ENCODE measurements around the gene ANKRD65. TPM values are rescaled to one million over a fixed set of nuclear protein-coding genes. Genes with fewer than 3 reads are reported as not detected.
"Not testable (repeated sequence)": the region's sequence is repeated elsewhere in the genome, so short reads cannot be mapped to it uniquely, and the experiment has no call there.

ANKRD65 gene
- total and polyA plus RNA-seq, 8 donors: 2.3 to 41.8 (median 14.0) TPM

GRCh38 chr1:1388078-1388472, 33.0 kb downstream of the ANKRD65 start:
- DNase-seq: peak in 1 of 6 donors; percentile 20
- 96 to 98% methylated on average over 16 of the region's 16 CpGs for WGBS, 2 donors

DNA sequence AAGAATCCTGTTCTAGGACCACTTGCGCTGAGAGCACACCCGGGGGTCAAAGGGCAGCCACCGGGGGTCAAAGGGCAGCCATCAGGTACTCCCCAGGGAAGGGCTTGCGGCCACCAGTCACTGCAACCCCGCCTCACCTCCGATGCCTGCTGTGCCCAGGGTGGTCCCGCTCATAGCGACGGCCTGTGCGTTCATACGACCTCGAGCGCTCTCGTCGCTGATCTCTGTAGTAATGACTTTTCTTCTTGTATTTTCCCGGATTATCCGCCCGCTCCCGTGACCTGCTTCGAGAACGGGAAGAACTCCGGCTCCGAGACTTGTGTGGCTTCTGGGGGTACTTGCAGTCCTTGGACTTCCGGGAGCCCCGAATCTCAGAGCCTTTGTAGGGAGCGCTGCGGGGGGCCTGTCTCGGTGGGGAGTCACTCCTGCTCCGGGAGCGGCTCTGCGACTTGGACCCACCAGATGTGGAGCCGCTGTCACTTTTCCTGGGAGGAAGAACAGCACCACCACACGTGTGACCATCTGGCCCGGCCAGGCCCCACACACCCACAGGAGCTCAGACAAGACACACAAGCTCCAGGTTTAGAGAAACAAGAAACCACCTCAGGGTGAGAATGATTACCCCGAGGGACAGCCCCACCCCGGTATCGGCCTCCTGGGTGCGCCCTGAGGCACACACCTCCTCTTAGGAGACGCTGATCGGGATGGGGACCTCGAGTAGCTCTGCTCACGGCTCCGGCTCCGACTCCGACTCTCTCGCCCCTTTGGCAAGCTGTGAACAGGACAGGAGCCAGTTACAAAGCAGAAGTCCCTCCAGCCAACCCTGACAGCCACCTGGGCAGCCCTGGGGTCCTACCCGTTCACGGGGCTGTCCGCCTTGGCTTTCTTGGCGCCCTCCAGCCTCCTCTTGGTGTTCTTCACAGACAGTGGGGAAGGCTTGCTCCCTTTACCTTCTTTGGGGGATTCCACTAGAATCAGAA, 33.7 kb downstream of the ANKRD65 start:
- no peak overlapping the region for H3K4me3 ChIP-seq
- FAIRE-seq (no peak), DNase-seq (peak in 1 of 6 donors; percentile 69), ATAC-seq (no peak)
- no peak overlapping the region for H3K27ac ChIP-seq
- no peaks in the 10 kb centered on the region for H3K9me3 ChIP-seq
- intact Hi-C loops (cut with DNase I): no loop called here
- H3K4me1 ChIP-seq: no peaks in the 10 kb centered on the region
- no peaks in the 10 kb centered on the region for H3K27me3 ChIP-seq
- TF ChIP-seq, protein P1, sequence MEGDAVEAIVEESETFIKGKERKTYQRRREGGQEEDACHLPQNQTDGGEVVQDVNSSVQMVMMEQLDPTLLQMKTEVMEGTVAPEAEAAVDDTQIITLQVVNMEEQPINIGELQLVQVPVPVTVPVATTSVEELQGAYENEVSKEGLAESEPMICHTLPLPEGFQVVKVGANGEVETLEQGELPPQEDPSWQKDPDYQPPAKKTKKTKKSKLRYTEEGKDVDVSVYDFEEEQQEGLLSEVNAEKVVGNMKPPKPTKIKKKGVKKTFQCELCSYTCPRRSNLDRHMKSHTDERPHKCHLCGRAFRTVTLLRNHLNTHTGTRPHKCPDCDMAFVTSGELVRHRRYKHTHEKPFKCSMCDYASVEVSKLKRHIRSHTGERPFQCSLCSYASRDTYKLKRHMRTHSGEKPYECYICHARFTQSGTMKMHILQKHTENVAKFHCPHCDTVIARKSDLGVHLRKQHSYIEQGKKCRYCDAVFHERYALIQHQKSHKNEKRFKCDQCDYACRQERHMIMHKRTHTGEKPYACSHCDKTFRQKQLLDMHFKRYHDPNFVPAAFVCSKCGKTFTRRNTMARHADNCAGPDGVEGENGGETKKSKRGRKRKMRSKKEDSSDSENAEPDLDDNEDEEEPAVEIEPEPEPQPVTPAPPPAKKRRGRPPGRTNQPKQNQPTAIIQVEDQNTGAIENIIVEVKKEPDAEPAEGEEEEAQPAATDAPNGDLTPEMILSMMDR (IDR thresholded peaks at IDR 0.05): no peak
- peaks cover 4 to 68% (median 52%) of the 10 kb centered on the region in 3 donors for H3K36me3 ChIP-seq
- 95 to 97% methylated on average over 48 to 50 of the region's 50 CpGs for WGBS, 2 donors

More at GRCh38 chr1:1388078-1388472, 33.0 kb downstream of the ANKRD65 start:
- no peaks in the 10 kb centered on the region for H3K4me1 ChIP-seq
- no peaks in the 10 kb centered on the region for H3K27me3 ChIP-seq
- ATAC-seq: no peak
- intact Hi-C loops (cut with DNase I): no loop called here
- no peak overlapping the region for H3K27ac ChIP-seq
- TF ChIP-seq, protein P1 (IDR thresholded peaks at IDR 0.05): no peak
- H3K9me3 ChIP-seq: no peaks in the 10 kb centered on the region
- no peak for FAIRE-seq
- H3K36me3 ChIP-seq: peaks cover 4 to 75% (median 58%) of the 10 kb centered on the region in 3 donors
- no peak overlapping the region for H3K4me3 ChIP-seq

- FAIRE-seq: no peak
- ATAC-seq: no peak
- H3K4me1 ChIP-seq: no peaks in the 10 kb centered on the region
- no peaks in the 10 kb centered on the region for H3K27me3 ChIP-seq
- WGBS, 2 donors: 91% methylated on average over 8 of the region's 8 CpGs
- H3K27ac ChIP-seq: no peak overlapping the region
- H3K9me3 ChIP-seq: no peaks in the 10 kb centered on the region
- peaks cover 4 to 54% (median 45%) of the 10 kb centered on the region in 3 donors for H3K36me3 ChIP-seq
- DNase-seq: no peak
- TF ChIP-seq, protein P1 (IDR thresholded peaks at IDR 0.05): no peak
- no peak overlapping the region for H3K4me3 ChIP-seq
- intact Hi-C loops (cut with DNase I): no loop called here
These were observed 35.1 kb downstream of the ANKRD65 start for GRCh38 chr1:1385931-1386330.

- DNase-seq; FAIRE-seq; H3K27me3 ChIP-seq; H3K4me1 ChIP-seq; H3K27ac ChIP-seq; H3K4me3 ChIP-seq; ATAC-seq; intact Hi-C loops (cut with DNase I); H3K9me3 ChIP-seq: not testable (repeated sequence)
- peaks cover 4 to 48% (median 40%) of the 10 kb centered on the region in 3 donors for H3K36me3 ChIP-seq
- WGBS, 2 donors: 95% methylated on average over 29 of the region's 29 CpGs
These were observed 35.7 kb downstream of the ANKRD65 start for GRCh38 chr1:1385339-1385738.

DNA sequence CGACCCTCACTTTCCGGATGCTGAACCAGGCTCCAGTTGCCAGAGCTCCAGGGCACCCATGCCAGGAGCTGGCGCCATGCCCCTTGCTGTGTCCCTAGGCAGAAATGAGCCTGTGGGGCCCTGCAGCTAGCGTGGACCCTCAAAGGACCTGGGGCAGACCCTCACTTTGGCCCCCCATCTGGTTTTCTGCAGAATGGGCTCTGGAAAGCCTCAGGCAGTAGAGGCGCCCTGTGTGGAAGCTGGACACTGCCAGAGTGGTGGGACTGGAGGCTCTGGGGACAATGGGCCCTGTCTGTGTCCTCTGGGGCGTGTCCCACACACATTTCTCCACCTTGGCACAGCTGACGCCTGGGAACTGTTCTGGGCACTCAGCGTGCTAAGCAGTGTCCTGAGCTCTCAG, 39.8 kb downstream of the ANKRD65 start:
- intact Hi-C loops (cut with DNase I): no loop called here
- Histone ChIP-seq H3K4me3 (no peak overlapping the region), H3K27ac (no peak overlapping the region), H3K27me3 (no peaks in the 10 kb centered on the region), H3K9me3 (no peaks in the 10 kb centered on the region), H3K4me1 (no peaks in the 10 kb centered on the region), H3K36me3 (peaks cover 0 to 7% (median 6%) of the 10 kb centered on the region in 3 donors)
- TF ChIP-seq, protein P1 (IDR thresholded peaks at IDR 0.05): no peak
- 77 to 78% methylated on average over 8 of the region's 8 CpGs for WGBS, 2 donors
- ATAC-seq (no peak), FAIRE-seq (no peak), DNase-seq (no peak)
